ENCODE measurements around the gene PTPRA.

DNA sequence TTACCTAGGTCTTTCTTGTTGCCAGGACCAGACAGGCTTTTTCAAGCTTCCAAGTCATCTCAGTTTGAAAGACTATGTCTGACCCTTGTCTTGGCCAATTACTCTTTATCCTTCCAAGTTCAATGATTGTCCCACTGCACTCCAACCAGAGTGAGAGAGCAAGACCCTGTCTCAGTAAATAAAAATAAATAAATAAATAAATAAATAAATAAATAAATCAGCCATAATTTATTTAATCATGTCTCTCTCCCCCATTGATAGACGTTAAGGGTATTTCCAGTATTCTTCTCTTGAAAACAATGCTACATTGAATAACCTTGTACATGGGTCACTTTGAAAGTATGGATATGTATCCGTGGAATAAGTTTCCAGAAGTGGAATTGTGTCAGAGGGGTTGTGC, 83.2 kb downstream of the PTPRA start:
- TF ChIP-seq, protein P1, sequence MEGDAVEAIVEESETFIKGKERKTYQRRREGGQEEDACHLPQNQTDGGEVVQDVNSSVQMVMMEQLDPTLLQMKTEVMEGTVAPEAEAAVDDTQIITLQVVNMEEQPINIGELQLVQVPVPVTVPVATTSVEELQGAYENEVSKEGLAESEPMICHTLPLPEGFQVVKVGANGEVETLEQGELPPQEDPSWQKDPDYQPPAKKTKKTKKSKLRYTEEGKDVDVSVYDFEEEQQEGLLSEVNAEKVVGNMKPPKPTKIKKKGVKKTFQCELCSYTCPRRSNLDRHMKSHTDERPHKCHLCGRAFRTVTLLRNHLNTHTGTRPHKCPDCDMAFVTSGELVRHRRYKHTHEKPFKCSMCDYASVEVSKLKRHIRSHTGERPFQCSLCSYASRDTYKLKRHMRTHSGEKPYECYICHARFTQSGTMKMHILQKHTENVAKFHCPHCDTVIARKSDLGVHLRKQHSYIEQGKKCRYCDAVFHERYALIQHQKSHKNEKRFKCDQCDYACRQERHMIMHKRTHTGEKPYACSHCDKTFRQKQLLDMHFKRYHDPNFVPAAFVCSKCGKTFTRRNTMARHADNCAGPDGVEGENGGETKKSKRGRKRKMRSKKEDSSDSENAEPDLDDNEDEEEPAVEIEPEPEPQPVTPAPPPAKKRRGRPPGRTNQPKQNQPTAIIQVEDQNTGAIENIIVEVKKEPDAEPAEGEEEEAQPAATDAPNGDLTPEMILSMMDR (IDR thresholded peaks at IDR 0.05 in 4 of 5, conservative IDR thresholded peaks at IDR 0.05 in 1 of 5): no peak
- no peak for TF ChIP-seq POLR2A (IDR thresholded peaks at IDR 0.05)

Data from gastrocnemius medialis (tissue), 4 donors.